Osteoblast (primary cell): ENCODE data around the gene GRID2IP. TPM values are rescaled to one million over a fixed set of nuclear protein-coding genes. Genes with fewer than 3 reads are reported as not detected.

Source experiments
- DNase-seq: peaks from one replicate; pipeline ENCODE4 v3.0.0; 2011; ENCODE audit warnings: low spot score, mixed read lengths; ENCODE audit not compliant: insufficient read length; ENCODE audit errors: missing footprints
- H2AFZ ChIP-seq: 2 replicates; pipeline ENCODE4 v1.6.0; 2011; ENCODE audit warnings: mild to moderate bottlenecking, low read length
- H3K27ac ChIP-seq: 2 replicates; pipeline ENCODE4 v1.5.1; 2011; ENCODE audit warnings: mild to moderate bottlenecking, low read depth, low read length, moderate library complexity
- H3K27me3 ChIP-seq: 2 replicates; pipeline ENCODE4 v1.6.0; 2012; ENCODE audit warnings: mild to moderate bottlenecking, control low read depth, inconsistent platforms, low read length, moderate library complexity; ENCODE audit not compliant: insufficient read depth
- H3K36me3 ChIP-seq: 2 replicates; pipeline ENCODE4 v1.5.1; 2011; ENCODE audit warnings: mild to moderate bottlenecking, low read length, control low read depth, moderate library complexity; ENCODE audit not compliant: insufficient read depth
- H3K4me1 ChIP-seq: 2 replicates; pipeline ENCODE4 v1.5.1; 2011; ENCODE audit warnings: mild to moderate bottlenecking, low read length, control low read depth, moderate library complexity; ENCODE audit not compliant: insufficient read depth
- H3K4me2 ChIP-seq: 2 replicates; pipeline ENCODE4 v1.6.0; 2011; ENCODE audit warnings: mild to moderate bottlenecking, low read length; ENCODE audit not compliant: insufficient read depth
- H3K4me3 ChIP-seq: fragments of 200-600 bp; sonication (generic); 3 replicates; pipeline ENCODE4 v1.5.1; 2012; ENCODE audit warnings: mild to moderate bottlenecking, low read length, inconsistent platforms; ENCODE audit not compliant: insufficient read depth
- H3K79me2 ChIP-seq: 2 replicates; pipeline ENCODE4 v1.6.0; 2012; ENCODE audit warnings: mild to moderate bottlenecking, low read length, control low read depth, inconsistent platforms; ENCODE audit not compliant: insufficient read depth
- H3K9me3 ChIP-seq: 2 replicates; pipeline ENCODE4 v1.5.1; 2011; ENCODE audit warnings: low read depth, low read length, control low read depth
- H4K20me1 ChIP-seq: 2 replicates; pipeline ENCODE4 v1.6.0; 2012; ENCODE audit warnings: mild to moderate bottlenecking, low read length, control low read depth; ENCODE audit not compliant: insufficient read depth
- total RNA-seq: library from RNA; depleted of rRNA; stranded (reverse); fragments of >200 nt; gene quantifications from 2 replicates; pipeline ENCODE4 v1.2.3, GENCODE V29; 2012
- TF ChIP-seq, protein P1 (sequence below): IDR thresholded peaks from 2 replicates; pipeline ENCODE4 v1.5.1; 2011; ENCODE audit warnings: mild to moderate bottlenecking, low read depth, low read length, moderate library complexity; ENCODE audit errors: extremely low read depth

The GRID2IP gene
- total RNA-seq, 1 donor, result not detected

DNA sequence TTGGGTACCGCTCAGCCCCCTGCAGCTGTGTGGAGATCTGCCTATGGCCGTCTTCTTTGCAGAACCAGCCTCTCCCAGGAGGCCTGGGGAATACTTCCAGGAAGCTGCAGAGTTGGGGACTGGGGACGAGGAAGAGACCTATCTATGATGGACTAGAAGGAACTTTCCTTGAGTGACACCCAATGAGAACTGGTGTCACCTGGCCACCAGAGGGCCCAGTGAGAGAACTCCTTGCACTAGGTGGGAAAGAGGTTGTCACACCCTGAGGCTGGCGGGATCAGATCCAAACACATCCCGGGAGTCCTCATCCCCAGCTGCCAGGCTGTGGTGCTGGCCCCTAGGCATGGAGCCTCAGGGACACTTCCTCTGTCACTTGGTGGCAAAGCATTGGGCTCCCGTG lies 4.9 kb upstream of the GRID2IP start:
- Histone ChIP-seq H4K20me1 (no peaks in the 10 kb centered on the region), H3K36me3 (no peaks in the 10 kb centered on the region), H3K4me3 (no peak overlapping the region), H3K4me1 (no peaks in the 10 kb centered on the region), H3K27ac (no peak overlapping the region), H3K27me3 (no peaks in the 10 kb centered on the region), H3K79me2 (no peaks in the 10 kb centered on the region), H3K4me2 (no peak overlapping the region), H3K9me3 (no peaks in the 10 kb centered on the region), H2AFZ (no peak overlapping the region)
- TF ChIP-seq, protein P1, sequence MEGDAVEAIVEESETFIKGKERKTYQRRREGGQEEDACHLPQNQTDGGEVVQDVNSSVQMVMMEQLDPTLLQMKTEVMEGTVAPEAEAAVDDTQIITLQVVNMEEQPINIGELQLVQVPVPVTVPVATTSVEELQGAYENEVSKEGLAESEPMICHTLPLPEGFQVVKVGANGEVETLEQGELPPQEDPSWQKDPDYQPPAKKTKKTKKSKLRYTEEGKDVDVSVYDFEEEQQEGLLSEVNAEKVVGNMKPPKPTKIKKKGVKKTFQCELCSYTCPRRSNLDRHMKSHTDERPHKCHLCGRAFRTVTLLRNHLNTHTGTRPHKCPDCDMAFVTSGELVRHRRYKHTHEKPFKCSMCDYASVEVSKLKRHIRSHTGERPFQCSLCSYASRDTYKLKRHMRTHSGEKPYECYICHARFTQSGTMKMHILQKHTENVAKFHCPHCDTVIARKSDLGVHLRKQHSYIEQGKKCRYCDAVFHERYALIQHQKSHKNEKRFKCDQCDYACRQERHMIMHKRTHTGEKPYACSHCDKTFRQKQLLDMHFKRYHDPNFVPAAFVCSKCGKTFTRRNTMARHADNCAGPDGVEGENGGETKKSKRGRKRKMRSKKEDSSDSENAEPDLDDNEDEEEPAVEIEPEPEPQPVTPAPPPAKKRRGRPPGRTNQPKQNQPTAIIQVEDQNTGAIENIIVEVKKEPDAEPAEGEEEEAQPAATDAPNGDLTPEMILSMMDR, result no peak
- DNase-seq, result no peak

DNA sequence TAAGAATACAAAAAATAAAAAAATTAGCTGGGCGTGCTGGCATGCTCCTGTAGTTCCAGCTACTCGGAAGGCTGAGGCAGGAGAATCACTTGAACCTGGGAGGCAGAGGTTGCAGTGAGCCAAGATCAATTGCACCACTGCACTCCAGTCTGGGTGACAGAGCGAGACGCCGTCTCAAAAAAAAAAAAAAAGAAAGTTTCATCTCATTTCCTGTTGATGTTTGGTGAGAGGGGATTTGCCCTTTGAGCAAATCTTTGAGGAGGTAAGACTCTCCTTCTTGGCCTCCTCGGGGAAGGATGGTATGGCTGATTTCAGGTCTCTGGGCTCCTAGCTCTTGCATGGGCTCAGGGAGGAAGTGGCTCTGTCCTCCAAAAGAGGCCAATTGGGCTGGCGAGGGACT lies 3.6 kb upstream of the GRID2IP start:
- no peaks in the 10 kb centered on the region for H3K4me1 ChIP-seq
- DNase-seq, result no peak
- no peak overlapping the region for H2AFZ ChIP-seq
- H3K27ac ChIP-seq, result no peak overlapping the region
- no peaks in the 10 kb centered on the region for H4K20me1 ChIP-seq
- no peaks in the 10 kb centered on the region for H3K36me3 ChIP-seq
- H3K79me2 ChIP-seq, result no peaks in the 10 kb centered on the region
- TF ChIP-seq, protein P1, result no peak
- no peaks in the 10 kb centered on the region for H3K9me3 ChIP-seq
- no peak overlapping the region for H3K4me2 ChIP-seq
- H3K27me3 ChIP-seq, result no peaks in the 10 kb centered on the region
- no peak overlapping the region for H3K4me3 ChIP-seq

DNA sequence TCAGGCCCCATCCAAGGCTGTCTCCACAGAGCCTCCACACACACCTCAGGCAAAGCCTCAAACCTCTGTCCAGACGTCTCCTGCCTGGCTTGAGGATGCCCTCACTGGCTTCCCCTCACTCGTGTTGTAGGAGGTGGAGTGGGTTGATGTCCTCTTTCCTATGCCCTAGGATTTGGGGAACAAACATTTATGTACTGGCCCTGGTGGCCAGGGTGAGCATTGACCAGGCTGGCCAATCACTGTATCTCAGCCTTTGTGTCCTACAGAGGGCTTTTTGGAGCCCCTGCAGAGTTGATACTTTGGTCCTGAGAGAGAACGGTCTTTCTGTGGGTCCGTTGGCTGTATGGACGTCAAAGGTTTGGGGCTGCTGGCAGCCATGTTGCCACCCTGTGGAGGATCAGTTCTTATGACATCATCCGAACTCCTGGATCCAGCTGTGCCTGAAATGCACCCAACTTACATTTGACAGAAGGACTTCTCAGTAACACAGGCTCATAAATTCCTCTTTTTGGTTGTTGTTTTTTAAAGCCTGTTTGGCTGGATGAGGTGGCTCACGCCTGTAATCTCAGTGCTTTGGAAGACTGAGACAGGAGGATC lies 2.3 kb upstream of the GRID2IP start:
- H3K27ac ChIP-seq, result no peak overlapping the region
- H2AFZ ChIP-seq, result no peak overlapping the region
- no peaks in the 10 kb centered on the region for H3K36me3 ChIP-seq
- H3K4me1 ChIP-seq, result no peaks in the 10 kb centered on the region
- TF ChIP-seq, protein P1, result no peak
- no peaks in the 10 kb centered on the region for H3K27me3 ChIP-seq
- no peaks in the 10 kb centered on the region for H3K79me2 ChIP-seq
- H4K20me1 ChIP-seq, result no peaks in the 10 kb centered on the region
- no peaks in the 10 kb centered on the region for H3K9me3 ChIP-seq
- H3K4me2 ChIP-seq, result no peak overlapping the region
- DNase-seq, result peak; percentile 73
- H3K4me3 ChIP-seq, result no peak overlapping the region

GRCh38 chr7:6547400-6547799 lies 3.9 kb downstream of the GRID2IP start:
- H4K20me1 ChIP-seq, result peaks cover 2% of the 10 kb centered on the region
- no peak overlapping the region for H3K27ac ChIP-seq
- no peaks in the 10 kb centered on the region for H3K27me3 ChIP-seq
- H3K36me3 ChIP-seq, result no peaks in the 10 kb centered on the region
- no peaks in the 10 kb centered on the region for H3K79me2 ChIP-seq
- H2AFZ ChIP-seq, result no peak overlapping the region
- TF ChIP-seq, protein P1, result no peak
- DNase-seq, result no peak
- H3K4me1 ChIP-seq, result no peaks in the 10 kb centered on the region
- no peak overlapping the region for H3K4me2 ChIP-seq
- no peaks in the 10 kb centered on the region for H3K9me3 ChIP-seq
- H3K4me3 ChIP-seq, result no peak overlapping the region
